ENCODE results near the gene STK32C.

The STK32C gene

GRCh38 chr10:132265890-132266496 is 41.8 kb downstream of the STK32C start:
- DNase-seq (ENCODE audit: low read depth), result peak; percentile 46

- peak; percentile 64 for DNase-seq (ENCODE audit: low read depth)
Measured at GRCh38 chr10:132264966-132265889, 42.5 kb downstream of the STK32C start.

GRCh38 chr10:132264306-132264950 is 43.3 kb downstream of the STK32C start:
- DNase-seq (ENCODE audit: low read depth), result no peak

GRCh38 chr10:132263866-132264265 is 43.9 kb downstream of the STK32C start:
- no peak for DNase-seq (ENCODE audit: low read depth)

GRCh38 chr10:132259702-132260482 is 47.9 kb downstream of the STK32C start:
- DNase-seq (ENCODE audit: low read depth), result no peak

GRCh38 chr10:132258423-132258822 is 49.3 kb downstream of the STK32C start:
- DNase-seq (ENCODE audit: low read depth), result no peak

- DNase-seq (ENCODE audit: low read depth), result no peak
Measured at GRCh38 chr10:132257907-132258306, 49.8 kb downstream of the STK32C start.

- DNase-seq (ENCODE audit: low read depth), result peak; percentile 76
Measured at GRCh38 chr10:132257271-132257670, 50.5 kb downstream of the STK32C start.

GRCh38 chr10:132256866-132257265 is 50.9 kb downstream of the STK32C start:
- no peak for DNase-seq (ENCODE audit: low read depth)

GRCh38 chr10:132255489-132256344 is 52.0 kb downstream of the STK32C start:
- DNase-seq (ENCODE audit: low read depth), result no peak

- DNase-seq (ENCODE audit: low read depth), result no peak
Measured at GRCh38 chr10:132254841-132255240, 52.9 kb downstream of the STK32C start.

- no peak for DNase-seq (ENCODE audit: low read depth)
Measured at GRCh38 chr10:132253092-132253687, 54.6 kb downstream of the STK32C start.

GRCh38 chr10:132252412-132252811 is 55.3 kb downstream of the STK32C start:
- no peak for DNase-seq (ENCODE audit: low read depth)

GRCh38 chr10:132251928-132252327 is 55.8 kb downstream of the STK32C start:
- DNase-seq (ENCODE audit: low read depth), result no peak

GRCh38 chr10:132250481-132251475 is 57.0 kb downstream of the STK32C start:
- no peak for DNase-seq (ENCODE audit: low read depth)

- DNase-seq (ENCODE audit: low read depth), result no peak
Measured at GRCh38 chr10:132249824-132250375, 57.9 kb downstream of the STK32C start.

- DNase-seq (ENCODE audit: low read depth), result no peak
Measured at GRCh38 chr10:132249226-132249724, 58.5 kb downstream of the STK32C start.

- peak; percentile 64 for DNase-seq (ENCODE audit: low read depth)
Measured at GRCh38 chr10:132248455-132249225, 59.1 kb downstream of the STK32C start.

Measured in EH (cell line).